ENCODE measurements around the gene SLC25A29. TPM values are rescaled to one million over a fixed set of nuclear protein-coding genes. Genes with fewer than 3 reads are reported as not detected.
"Not testable (repeated sequence)": the region's sequence is repeated elsewhere in the genome, so short reads cannot be mapped to it uniquely, and the experiment has no call there.

Gene SLC25A29
- total RNA-seq, 4 donors from 2014 or later: 36.4 to 65.4 (median 52.9) TPM

- WGBS, 2 donors (ENCODE audit: low coverage in 1 of 2): 13% methylated on average over 3 of the region's 13 CpGs; no CpG with 5 or more reads in 1 of the 2 donors
- Histone ChIP-seq H3K4me1 (peaks cover 0 to 51% (median 10%) of the 10 kb centered on the region in 3 donors), H3K9me3 (no peaks in the 10 kb centered on the region), H3K27me3 (no peaks in the 10 kb centered on the region), H3K4me3 (peak overlapping the region; percentile 48 to 77), H3K27ac (peak overlapping the region in 3 of 4 donors; percentile 92 to 93 (median 93)), H3K36me3 (peaks cover 0 to 24% of the 10 kb centered on the region in 2 donors)
- no peak for TF ChIP-seq POLR2AphosphoS5 (IDR thresholded peaks at IDR 0.05)
- TF ChIP-seq EP300 (IDR thresholded peaks at IDR 0.05): no peak
- no peak for TF ChIP-seq CTCF (IDR thresholded peaks at IDR 0.05)
- ATAC-seq: no peak
These were observed 20.3 kb downstream of the SLC25A29 start for GRCh38 chr14:100285913-100286400.

- peak; percentile 93 for ATAC-seq
- peak overlapping the region; percentile 48 to 93 (median 92) for H3K27ac ChIP-seq
- no peaks in the 10 kb centered on the region for H3K9me3 ChIP-seq
- WGBS, 2 donors (ENCODE audit: low coverage in 1 of 2): 0% methylated on average over 1 of the region's 82 CpGs; no CpG with 5 or more reads in 1 of the 2 donors
- no peaks in the 10 kb centered on the region for H3K27me3 ChIP-seq
- H3K4me1 ChIP-seq: peaks cover 0 to 47% (median 10%) of the 10 kb centered on the region in 3 donors
- TF ChIP-seq EP300 (IDR thresholded peaks at IDR 0.05) (no peak), CTCF (IDR thresholded peaks at IDR 0.05) (peak in 3 of 4 experiments; percentile 69 to 83 (median 79)), POLR2AphosphoS5 (IDR thresholded peaks at IDR 0.05) (no peak), POLR2A (IDR thresholded peaks at IDR 0.05) (peak; percentile 45 to 56)
- peaks cover 0 to 17% of the 10 kb centered on the region in 2 donors for H3K36me3 ChIP-seq
- peak overlapping the region; percentile 48 to 77 for H3K4me3 ChIP-seq
These were observed 21.0 kb downstream of the SLC25A29 start for GRCh38 chr14:100285021-100285912.

- no peak for TF ChIP-seq POLR2AphosphoS5 (IDR thresholded peaks at IDR 0.05)
- no peak for TF ChIP-seq POLR2A (IDR thresholded peaks at IDR 0.05)
- TF ChIP-seq CTCF (IDR thresholded peaks at IDR 0.05): no peak
- no peak for ATAC-seq
- H3K27ac ChIP-seq: peak overlapping the region in 3 of 4 donors; percentile 92 to 93 (median 93)
These were observed 22.0 kb downstream of the SLC25A29 start for GRCh38 chr14:100283984-100284881.

GRCh38 chr14:100283436-100283835 lies 22.8 kb downstream of the SLC25A29 start:
- H3K27me3 ChIP-seq, ATAC-seq, H3K4me3 ChIP-seq, H3K9me3 ChIP-seq, H3K27ac ChIP-seq: not testable (repeated sequence)
- peaks cover 0 to 52% (median 10%) of the 10 kb centered on the region in 3 donors for H3K4me1 ChIP-seq
- peaks cover 0 to 18% of the 10 kb centered on the region in 2 donors for H3K36me3 ChIP-seq
- 96% methylated on average over 4 of the region's 9 CpGs; no CpG with 5 or more reads in 1 of the 2 donors for WGBS, 2 donors (ENCODE audit: low coverage in 1 of 2)

More at GRCh38 chr14:100283984-100284881, 22.0 kb downstream of the SLC25A29 start:
- no peaks in the 10 kb centered on the region for H3K27me3 ChIP-seq
- H3K4me1 ChIP-seq: peaks cover 0 to 50% (median 10%) of the 10 kb centered on the region in 3 donors
- peak overlapping the region; percentile 48 to 77 for H3K4me3 ChIP-seq
- WGBS, 2 donors (ENCODE audit: low coverage in 1 of 2): 66 to 71% methylated on average over 6 to 12 of the region's 26 CpGs
- peaks cover 0 to 18% of the 10 kb centered on the region in 2 donors for H3K36me3 ChIP-seq
- H3K9me3 ChIP-seq: no peaks in the 10 kb centered on the region

Data from gastroesophageal sphincter (tissue), 4 donors.